Chondrocyte (in vitro differentiated cells): ENCODE data around the gene HMX2. TPM values are rescaled to one million over a fixed set of nuclear protein-coding genes. Genes with fewer than 3 reads are reported as not detected.

Source experiments
- DNase-seq: peaks from one replicate; pipeline ENCODE4 v3.0.0; 2021; ENCODE audit warnings: mixed read lengths, low spot score
- H3K27ac Mint-ChIP-seq: one replicate; pipeline ENCODE4 v1.8.0; 2021; ENCODE audit warnings: mild to moderate bottlenecking, moderate library complexity, mixed read lengths; ENCODE audit not compliant: unreplicated experiment
- H3K27me3 Mint-ChIP-seq: 2 replicates; pipeline ENCODE4 v1.8.0; 2021; ENCODE audit warnings: low read depth, mixed read lengths
- H3K36me3 Mint-ChIP-seq: 2 replicates; pipeline ENCODE4 v1.8.0; 2021; ENCODE audit warnings: low read depth, mixed read lengths
- H3K4me1 Mint-ChIP-seq: 2 replicates; pipeline ENCODE4 v1.8.0; 2021; ENCODE audit warnings: low read depth, mild to moderate bottlenecking, mixed read lengths
- H3K4me3 Mint-ChIP-seq: one replicate; pipeline ENCODE4 v1.8.0; 2021; ENCODE audit warnings: mild to moderate bottlenecking, moderate library complexity, mixed read lengths; ENCODE audit not compliant: unreplicated experiment
- H3K9me3 Mint-ChIP-seq: 2 replicates; pipeline ENCODE4 v1.8.0; 2021; ENCODE audit warnings: low read depth, mixed read lengths
- CTCF ChIP-seq: fragments of 200-600 bp; sonication (generic); IDR thresholded peaks from 2 replicates; pipeline ENCODE4 v1.5.0; 2021; ENCODE audit warnings: antibody characterized with exemption, mild to moderate bottlenecking, moderate library complexity
- total RNA-seq: library from RNA; stranded (reverse); gene quantifications from 3 replicates; pipeline ENCODE4 v1.2.1, GENCODE V29; 2021

Gene HMX2
- total RNA-seq, 1 donor from 2014 or later, result not detected

- TF ChIP-seq CTCF, result peak; percentile 99
- H3K27ac Mint-ChIP-seq, result no peak overlapping the region
- no peak for DNase-seq
- H3K9me3 Mint-ChIP-seq, result no peaks in the 10 kb centered on the region
- peak overlapping the region; percentile 70 for H3K4me3 Mint-ChIP-seq
- peaks cover 2% of the 10 kb centered on the region for H3K36me3 Mint-ChIP-seq
- peaks cover 79% of the 10 kb centered on the region for H3K27me3 Mint-ChIP-seq
- H3K4me1 Mint-ChIP-seq, result peaks cover 28% of the 10 kb centered on the region
Observed at GRCh38 chr10:123132576-123133477, 15.1 kb upstream of the HMX2 start.

GRCh38 chr10:123133541-123134342 lies 14.2 kb upstream of the HMX2 start:
- peak overlapping the region; percentile 70 for H3K4me3 Mint-ChIP-seq
- no peaks in the 10 kb centered on the region for H3K9me3 Mint-ChIP-seq
- H3K27me3 Mint-ChIP-seq, result peaks cover 76% of the 10 kb centered on the region
- H3K36me3 Mint-ChIP-seq, result peaks cover 3% of the 10 kb centered on the region
- TF ChIP-seq CTCF, result no peak
- no peak for DNase-seq
- H3K4me1 Mint-ChIP-seq, result peaks cover 28% of the 10 kb centered on the region
- no peak overlapping the region for H3K27ac Mint-ChIP-seq

- DNase-seq, result no peak
- H3K27ac Mint-ChIP-seq, result no peak overlapping the region
- peak overlapping the region; percentile 43 for H3K4me3 Mint-ChIP-seq
- H3K27me3 Mint-ChIP-seq, result peaks cover 76% of the 10 kb centered on the region
- H3K4me1 Mint-ChIP-seq, result peaks cover 32% of the 10 kb centered on the region
- no peak for TF ChIP-seq CTCF
- no peaks in the 10 kb centered on the region for H3K9me3 Mint-ChIP-seq
- peaks cover 3% of the 10 kb centered on the region for H3K36me3 Mint-ChIP-seq
Observed at GRCh38 chr10:123134343-123134914, 13.5 kb upstream of the HMX2 start.

- no peak for DNase-seq
- no peak for TF ChIP-seq CTCF
- Mint-ChIP-seq H3K4me3 (no peak overlapping the region), H3K27ac (no peak overlapping the region), H3K4me1 (peaks cover 37% of the 10 kb centered on the region), H3K36me3 (peaks cover 3% of the 10 kb centered on the region), H3K9me3 (no peaks in the 10 kb centered on the region), H3K27me3 (peaks cover 76% of the 10 kb centered on the region)
Observed at GRCh38 chr10:123134915-123135414, 13.0 kb upstream of the HMX2 start.
